Measurements from ENCODE around the gene ATXN7. TPM values are rescaled to one million over a fixed set of nuclear protein-coding genes. Genes with fewer than 3 reads are reported as not detected.

The ATXN7 gene
- total and polyA plus RNA-seq, 2 donors from 2014 or later: 1.4 to 36.4 TPM

GRCh38 chr3:63961891-63962290 lies 98.2 kb downstream of the ATXN7 start:
- FAIRE-seq: peak; percentile 95

DNA sequence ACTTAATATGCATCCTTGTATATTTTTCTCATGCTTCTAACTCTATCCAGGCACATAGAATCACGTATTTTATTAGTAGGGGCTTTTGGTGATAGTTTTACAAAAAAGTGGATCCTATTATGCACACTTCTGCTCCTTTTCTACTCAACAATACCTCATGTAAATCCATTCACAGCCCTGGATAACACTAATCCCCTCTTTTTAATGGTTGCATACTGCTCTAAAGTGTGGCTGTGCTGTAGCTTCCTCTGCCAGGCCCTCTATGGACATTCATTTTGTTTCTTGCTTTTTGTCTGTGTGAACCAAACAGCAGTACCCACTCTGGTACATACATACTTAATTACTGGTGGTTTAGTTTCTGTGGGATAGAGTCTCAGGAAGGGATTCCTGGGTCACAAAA lies 99.8 kb downstream of the ATXN7 start:
- Histone ChIP-seq H3K27me3 (ENCODE audit: control insufficient read depth, insufficient read depth, low read length) (no peaks in the 10 kb centered on the region), H3K4me3 (ENCODE audit: low read length in 3 of 3) (no peak overlapping the region), H3K9ac (ENCODE audit: low read length in 3 of 3) (no peak overlapping the region), H3K36me3 (ENCODE audit: control insufficient read depth in 2 of 3, insufficient read depth in 3 of 3, low read length in 3 of 3) (no peaks in the 10 kb centered on the region), H3K4me1 (ENCODE audit: control insufficient read depth in 2 of 3, insufficient read depth in 2 of 3, low read depth in 1 of 3, low read length in 3 of 3) (peaks cover 7 to 22% (median 12%) of the 10 kb centered on the region in 3 donors), H3K9me3 (ENCODE audit: control insufficient read depth in 2 of 3, insufficient read depth in 1 of 3, low read length in 3 of 3) (no peaks in the 10 kb centered on the region), H3K27ac (ENCODE audit: low read depth in 2 of 2, low read length in 2 of 2) (no peak overlapping the region)
- FAIRE-seq (no peak), DNase-seq (no peak)
- intact Hi-C loops (cut with DNase I): no loop called here
- no peak for TF ChIP-seq CTCF (IDR thresholded peaks at IDR 0.05; ENCODE audit: borderline replicate concordance, extremely low read depth, insufficient read depth)

More at GRCh38 chr3:63961891-63962290, 98.2 kb downstream of the ATXN7 start:
- no peak overlapping the region for H3K9ac ChIP-seq (ENCODE audit: low read length in 3 of 3)
- H3K27me3 ChIP-seq (ENCODE audit: control insufficient read depth, insufficient read depth, low read length): no peaks in the 10 kb centered on the region
- no peaks in the 10 kb centered on the region for H3K36me3 ChIP-seq (ENCODE audit: control insufficient read depth in 2 of 3, insufficient read depth in 3 of 3, low read length in 3 of 3)
- DNase-seq: peak in 1 of 5 donors; percentile 63
- intact Hi-C loops (cut with DNase I): no loop called here
- peak; percentile 66 for TF ChIP-seq CTCF (IDR thresholded peaks at IDR 0.05; ENCODE audit: borderline replicate concordance, extremely low read depth, insufficient read depth)
- H3K4me1 ChIP-seq (ENCODE audit: control insufficient read depth in 2 of 3, insufficient read depth in 2 of 3, low read depth in 1 of 3, low read length in 3 of 3): peaks cover 0 to 16% (median 6%) of the 10 kb centered on the region in 3 donors
- H3K4me3 ChIP-seq (ENCODE audit: low read length in 3 of 3): no peak overlapping the region
- no peak overlapping the region for H3K27ac ChIP-seq (ENCODE audit: low read depth in 2 of 2, low read length in 2 of 2)
- no peaks in the 10 kb centered on the region for H3K9me3 ChIP-seq (ENCODE audit: control insufficient read depth in 2 of 3, insufficient read depth in 1 of 3, low read length in 3 of 3)

DNA sequence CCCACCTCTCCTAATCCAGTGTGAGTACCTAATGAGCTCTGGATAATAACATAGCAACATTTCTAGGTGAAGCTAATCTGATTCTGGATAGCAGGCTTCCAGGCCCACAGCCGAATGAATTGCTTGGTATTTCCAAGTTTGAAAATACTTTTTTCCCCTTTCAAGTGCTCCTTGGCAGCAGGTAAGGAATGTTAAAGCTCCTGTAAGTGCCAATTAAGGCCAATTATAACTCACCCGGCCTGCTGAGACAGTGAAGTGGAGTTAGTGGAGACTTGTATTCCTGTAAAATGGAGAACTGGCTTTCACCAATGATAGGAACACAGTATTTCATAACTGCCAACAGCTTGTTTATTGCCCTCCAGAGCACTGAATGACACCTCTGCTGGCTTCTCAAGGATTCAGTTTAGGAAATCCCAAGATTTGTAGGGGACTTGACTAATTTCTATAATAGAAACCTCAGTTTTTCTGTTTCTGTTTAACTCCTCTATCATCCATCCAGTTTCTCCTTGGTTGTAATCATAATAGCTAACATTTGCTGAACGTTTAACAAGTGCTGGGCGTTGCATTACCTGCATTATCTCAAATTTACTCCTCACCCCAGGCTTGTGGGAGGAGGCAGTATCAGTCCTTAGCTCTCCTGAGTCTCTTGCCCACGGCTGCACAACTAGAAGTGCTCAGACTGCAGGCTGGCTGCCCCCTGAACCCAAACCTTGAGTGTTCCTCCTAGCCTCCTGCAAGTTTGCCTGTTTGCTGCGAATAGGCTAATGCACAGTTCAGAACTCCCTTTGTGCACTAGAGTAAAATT lies 101.2 kb downstream of the ATXN7 start:
- H3K27ac ChIP-seq (ENCODE audit: low read depth in 2 of 2, low read length in 2 of 2): peak overlapping the region in 1 of 2 donors; percentile 35
- H3K9ac ChIP-seq (ENCODE audit: low read length in 3 of 3): no peak overlapping the region
- intact Hi-C loops (cut with DNase I): no loop called here
- no peak for FAIRE-seq
- DNase-seq: no peak
- no peak for TF ChIP-seq CTCF (IDR thresholded peaks at IDR 0.05; ENCODE audit: borderline replicate concordance, extremely low read depth, insufficient read depth)
- H3K4me1 ChIP-seq (ENCODE audit: control insufficient read depth in 2 of 3, insufficient read depth in 2 of 3, low read depth in 1 of 3, low read length in 3 of 3): peaks cover 9 to 20% (median 18%) of the 10 kb centered on the region in 3 donors
- no peak overlapping the region for H3K4me3 ChIP-seq (ENCODE audit: low read length in 3 of 3)
- no peaks in the 10 kb centered on the region for H3K27me3 ChIP-seq (ENCODE audit: control insufficient read depth, insufficient read depth, low read length)
- no peaks in the 10 kb centered on the region for H3K36me3 ChIP-seq (ENCODE audit: control insufficient read depth in 2 of 3, insufficient read depth in 3 of 3, low read length in 3 of 3)
- no peaks in the 10 kb centered on the region for H3K9me3 ChIP-seq (ENCODE audit: control insufficient read depth in 2 of 3, insufficient read depth in 1 of 3, low read length in 3 of 3)

Measured in kidney (tissue), 14 donors.